Fibroblast of the aortic adventitia (primary cell): ENCODE results near the gene DHRS1. TPM values are rescaled to one million over a fixed set of nuclear protein-coding genes. Genes with fewer than 3 reads are reported as not detected.
A peak's percentile ranks its signal among the peaks of the same experiment; 100 is the strongest.

Experiments used
- DNase-seq: peaks from one replicate; pipeline ENCODE4 v3.0.0-alpha.2; 2010; ENCODE audit warnings: low read depth
- H3K4me3 ChIP-seq: 2 replicates; pipeline ENCODE4 v1.5.1; 2011; ENCODE audit warnings: low read depth, mild to moderate bottlenecking, control low read depth, low read length, moderate library complexity
- CTCF ChIP-seq: IDR thresholded peaks from 2 replicates; pipeline ENCODE4 v1.5.1; 2011; ENCODE audit warnings: mild to moderate bottlenecking, low read length, control low read depth, inconsistent platforms; ENCODE audit not compliant: insufficient read depth
- total RNA-seq: library from RNA; depleted of rRNA; stranded (reverse); fragments of >200 nt; gene quantifications from 2 replicates; pipeline ENCODE4 v1.2.3, GENCODE V29; 2012; ENCODE audit warnings: low replicate concordance

Gene DHRS1
- total RNA-seq, 1 donor = 20.7 TPM

GRCh38 chr14:24264298-24264697, 35.3 kb downstream of the DHRS1 start:
- DNase-seq = peak; percentile 30
- H3K4me3 ChIP-seq = no peak overlapping the region
- TF ChIP-seq CTCF = no peak

- no peak for DNase-seq
- H3K4me3 ChIP-seq = no peak overlapping the region
- no peak for TF ChIP-seq CTCF
These were observed 35.7 kb downstream of the DHRS1 start for GRCh38 chr14:24263848-24264247.

GRCh38 chr14:24262821-24263733, 36.5 kb downstream of the DHRS1 start, which contains the start of gene TGM1:
Gene TGM1 (minus strand): TSS chr14:24263177. CDS start chr14:24262352, 825 bp downstream.
- DNase-seq = no peak
- no peak within 1 kb of the TSS for H3K4me3 ChIP-seq
- no peak for TF ChIP-seq CTCF

GRCh38 chr14:24261969-24262327, 37.6 kb downstream of the DHRS1 start:
- H3K4me3 ChIP-seq = no peak overlapping the region
- no peak for DNase-seq
- no peak for TF ChIP-seq CTCF

- no peak for DNase-seq
- no peak for TF ChIP-seq CTCF
- H3K4me3 ChIP-seq = no peak overlapping the region
These were observed 38.2 kb downstream of the DHRS1 start for GRCh38 chr14:24261256-24261968.

GRCh38 chr14:24260780-24261157, 38.8 kb downstream of the DHRS1 start:
- no peak for TF ChIP-seq CTCF
- DNase-seq = no peak
- no peak overlapping the region for H3K4me3 ChIP-seq
